Neuronal stem cell (in vitro differentiated cells): ENCODE measurements around the gene CPNE9.

Experiments
- DNase-seq: peaks from one replicate; pipeline ENCODE4 v3.0.0-alpha.2; 2013; ENCODE audit warnings: low spot score
- H2AFZ ChIP-seq: one replicate; pipeline ENCODE4 v1.6.1; 2013; ENCODE audit warnings: mild to moderate bottlenecking, low read length, inconsistent platforms
- H2AK5ac ChIP-seq: 2 replicates; pipeline ENCODE4 v1.6.1; 2013; ENCODE audit warnings: low read depth, mild to moderate bottlenecking, inconsistent platforms, low read length, moderate library complexity, mixed read lengths
- H2BK120ac ChIP-seq: 2 replicates; pipeline ENCODE4 v1.6.1; 2013; ENCODE audit warnings: low read depth, mild to moderate bottlenecking, inconsistent platforms, low read length, moderate library complexity, mixed read lengths
- H2BK12ac ChIP-seq: one replicate; pipeline ENCODE4 v1.6.1; 2013; ENCODE audit warnings: low read length, inconsistent platforms
- H2BK15ac ChIP-seq: 2 replicates; pipeline ENCODE4 v1.6.1; 2013; ENCODE audit warnings: mild to moderate bottlenecking, low read length, inconsistent platforms, mixed read lengths
- H2BK5ac ChIP-seq: one replicate; pipeline ENCODE4 v1.6.1; 2013; ENCODE audit warnings: inconsistent platforms, mild to moderate bottlenecking, low read length, moderate library complexity
- H3K14ac ChIP-seq: one replicate; pipeline ENCODE4 v1.6.1; 2013; ENCODE audit warnings: low read length, inconsistent platforms
- H3K18ac ChIP-seq: 2 replicates; pipeline ENCODE4 v1.6.1; 2013; ENCODE audit warnings: low read length, inconsistent platforms
- H3K23ac ChIP-seq: 2 replicates; pipeline ENCODE4 v1.6.1; 2013; ENCODE audit warnings: low read depth, mild to moderate bottlenecking, mixed read lengths, low read length, inconsistent platforms; ENCODE audit not compliant: poor library complexity
- H3K27ac ChIP-seq: replicated peaks from 3 replicates; pipeline ENCODE4 v1.5.1; 2013; ENCODE audit warnings: low read length, inconsistent platforms
- H3K27me3 ChIP-seq, 3 experiments: 2 replicates each; pipeline ENCODE4 v1.6.1; 2013; ENCODE audit warnings: low read length in 3 of 3, mild to moderate bottlenecking in 2 of 3, inconsistent platforms in 1 of 3, low read depth in 1 of 3, mixed read lengths in 1 of 3, moderate library complexity in 1 of 3; ENCODE audit not compliant: control insufficient read depth in 3 of 3, insufficient read depth in 3 of 3
- H3K36me3 ChIP-seq, 2 donors: replicated peaks in 1 of 2; 2 replicates each; pipeline ENCODE4 v1.6.1; 2013; ENCODE audit warnings: low read length in 2 of 2; ENCODE audit not compliant: control insufficient read depth in 2 of 2, insufficient read depth in 2 of 2
- H3K4ac ChIP-seq: 2 replicates; pipeline ENCODE4 v1.6.1; 2013; ENCODE audit warnings: inconsistent platforms, mild to moderate bottlenecking, low read length, moderate library complexity
- H3K4me1 ChIP-seq, 2 donors: 1 replicate in 1 of 2; 2 replicates in 1 of 2; pipeline ENCODE4 v1.6.1; 2013; ENCODE audit warnings: low read length in 2 of 2, low read depth in 1 of 2; ENCODE audit not compliant: control insufficient read depth in 2 of 2, insufficient read depth in 1 of 2
- H3K4me2 ChIP-seq: one replicate; pipeline ENCODE4 v1.6.1; 2013; ENCODE audit warnings: mild to moderate bottlenecking, low read length, inconsistent platforms; ENCODE audit not compliant: insufficient read depth, poor library complexity, severe bottlenecking
- H3K4me3 ChIP-seq, 2 donors: 2 replicates each; pipeline ENCODE4 v1.5.1; 2013; ENCODE audit warnings: low read length in 2 of 2, mild to moderate bottlenecking in 2 of 2, inconsistent platforms in 1 of 2, moderate library complexity in 1 of 2
- H3K79me1 ChIP-seq: one replicate; pipeline ENCODE4 v1.6.1; 2013; ENCODE audit warnings: low read depth, mild to moderate bottlenecking, inconsistent platforms, low read length, moderate library complexity
- H3K9ac ChIP-seq: one replicate; pipeline ENCODE4 v1.6.1; 2013; ENCODE audit warnings: mild to moderate bottlenecking, low read depth, low read length, inconsistent platforms; ENCODE audit not compliant: poor library complexity
- H3K9me3 ChIP-seq, 2 donors: replicated peaks in 1 of 2; 2 replicates each; pipeline versions ENCODE3 to v1.6.1; 2013; ENCODE audit warnings: low read length in 2 of 2, mild to moderate bottlenecking in 2 of 2, inconsistent platforms in 1 of 2, low read depth in 1 of 2, mixed read lengths in 1 of 2, moderate library complexity in 1 of 2; ENCODE audit not compliant: control insufficient read depth in 2 of 2, insufficient read depth in 1 of 2
- H4K8ac ChIP-seq: one replicate; pipeline ENCODE4 v1.6.1; 2013; ENCODE audit warnings: low read depth, mild to moderate bottlenecking, inconsistent platforms, low read length, moderate library complexity
- H4K91ac ChIP-seq: one replicate; pipeline ENCODE4 v1.6.1; 2013; ENCODE audit warnings: low read length, low read depth, mild to moderate bottlenecking, inconsistent platforms; ENCODE audit not compliant: poor library complexity
- WGBS, 2 donors: extraction: QIAGEN DNeasy Blood & Tissue Kit; methylation state at CpG; one replicate each; pipeline ENCODE4 v1.1.7; 2013; ENCODE audit warnings: missing lambda C conversion rate in 2 of 2, mixed read lengths in 1 of 2; ENCODE audit not compliant: insufficient read length in 2 of 2, insufficient replicate concordance in 1 of 2; ENCODE audit errors: extremely low coverage in 2 of 2; 5-methylcytosine and 5-hydroxymethylcytosine counted together

Gene CPNE9

DNA sequence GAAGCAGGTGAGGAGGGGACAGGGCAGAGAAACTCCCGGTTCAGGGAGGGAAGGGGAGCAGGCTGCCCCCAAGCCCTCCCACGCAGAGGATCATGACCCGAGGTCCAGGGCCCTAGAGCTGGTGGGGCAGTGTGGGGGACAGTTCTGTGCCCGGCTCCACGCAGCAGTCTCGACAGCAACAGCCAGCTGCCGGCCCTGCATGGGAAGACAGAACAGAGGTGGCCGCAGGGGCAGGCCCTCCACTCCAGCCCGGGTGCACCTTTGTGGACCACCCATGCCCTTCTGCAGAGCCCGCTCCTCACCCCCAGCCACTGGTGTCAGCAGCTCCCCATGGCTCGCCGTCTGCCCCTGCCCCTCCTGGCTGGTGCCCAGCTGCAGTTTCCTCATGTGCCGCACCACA, 53.8 kb downstream of the CPNE9 start:
- no peak overlapping the region for H2BK5ac ChIP-seq
- H2AFZ ChIP-seq = no peak overlapping the region
- no peak overlapping the region for H2BK15ac ChIP-seq
- no peak overlapping the region for H2AK5ac ChIP-seq
- H4K8ac ChIP-seq = peak overlapping the region; percentile 43
- H3K79me1 ChIP-seq = peaks cover 6% of the 10 kb centered on the region
- H3K23ac ChIP-seq = no peak overlapping the region
- H3K4me1 ChIP-seq = no peaks in the 10 kb centered on the region
- DNase-seq = no peak
- no peak overlapping the region for H2BK120ac ChIP-seq
- no peak overlapping the region for H3K4me3 ChIP-seq
- H3K27ac ChIP-seq = no peak overlapping the region
- no peak overlapping the region for H4K91ac ChIP-seq
- peaks cover 39 to 89% of the 10 kb centered on the region in 2 donors for H3K36me3 ChIP-seq
- peaks cover 0 to 2% of the 10 kb centered on the region in 2 donors for H3K9me3 ChIP-seq
- no CpG with 5 or more reads among the region's 13 CpGs for WGBS, 2 donors
- H3K4ac ChIP-seq = no peak overlapping the region
- no peaks in the 10 kb centered on the region for H3K27me3 ChIP-seq
- no peak overlapping the region for H2BK12ac ChIP-seq
- H3K18ac ChIP-seq = no peak overlapping the region
- no peak overlapping the region for H3K14ac ChIP-seq
- no peak overlapping the region for H3K4me2 ChIP-seq
- H3K9ac ChIP-seq = no peak overlapping the region

DNA sequence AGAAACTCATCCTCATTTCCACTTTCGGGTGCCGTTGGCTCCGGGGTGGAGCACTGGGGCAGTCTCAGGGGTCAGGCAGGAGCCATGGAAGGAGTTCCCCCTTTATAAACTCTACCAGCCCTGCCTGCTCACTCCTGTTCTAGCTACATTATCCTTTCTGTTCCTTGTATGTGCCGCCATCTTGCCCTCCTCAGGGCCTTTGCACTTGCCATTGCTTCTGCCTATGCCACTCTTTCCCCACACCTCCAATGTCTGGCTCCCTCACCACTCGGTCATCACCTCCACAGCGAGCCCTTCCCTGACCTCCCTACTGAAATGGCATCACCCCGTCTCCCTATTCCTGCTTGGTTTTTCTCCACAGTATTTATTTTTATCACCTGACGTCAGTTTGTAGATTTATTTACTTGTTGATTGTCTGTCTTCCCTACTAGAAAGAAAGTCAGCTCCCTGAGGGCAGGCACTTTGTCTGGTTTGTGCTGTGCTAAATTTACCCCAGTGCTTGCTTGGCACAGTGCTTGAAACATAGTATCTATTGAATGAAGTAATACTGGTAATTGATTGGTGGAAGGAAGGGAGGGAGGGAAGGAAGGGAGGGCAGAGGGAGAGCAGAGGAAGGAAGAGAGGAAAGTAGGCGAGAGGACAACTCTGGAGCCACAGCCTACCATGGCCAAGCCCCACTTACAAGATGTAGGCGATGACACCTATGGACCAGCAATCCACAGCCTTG, 57.3 kb downstream of the CPNE9 start:
- Histone ChIP-seq H3K9ac (no peak overlapping the region), H3K4me2 (no peak overlapping the region), H2BK5ac (no peak overlapping the region), H4K8ac (no peak overlapping the region), H3K4me1 (peaks cover 0 to 2% of the 10 kb centered on the region in 2 donors), H3K9me3 (peaks cover 0 to 3% of the 10 kb centered on the region in 2 donors), H3K27me3 (no peaks in the 10 kb centered on the region), H3K14ac (no peak overlapping the region), H3K18ac (no peak overlapping the region), H2BK120ac (no peak overlapping the region), H2BK12ac (no peak overlapping the region), H2AK5ac (no peak overlapping the region), H2AFZ (no peak overlapping the region), H3K4me3 (no peak overlapping the region), H3K79me1 (peaks cover 5% of the 10 kb centered on the region), H3K4ac (no peak overlapping the region), H3K27ac (no peak overlapping the region), H2BK15ac (no peak overlapping the region), H3K36me3 (peaks cover 39 to 80% of the 10 kb centered on the region in 2 donors), H3K23ac (no peak overlapping the region), H4K91ac (no peak overlapping the region)
- no CpG with 5 or more reads among the region's 10 CpGs for WGBS, 2 donors
- DNase-seq = no peak

DNA sequence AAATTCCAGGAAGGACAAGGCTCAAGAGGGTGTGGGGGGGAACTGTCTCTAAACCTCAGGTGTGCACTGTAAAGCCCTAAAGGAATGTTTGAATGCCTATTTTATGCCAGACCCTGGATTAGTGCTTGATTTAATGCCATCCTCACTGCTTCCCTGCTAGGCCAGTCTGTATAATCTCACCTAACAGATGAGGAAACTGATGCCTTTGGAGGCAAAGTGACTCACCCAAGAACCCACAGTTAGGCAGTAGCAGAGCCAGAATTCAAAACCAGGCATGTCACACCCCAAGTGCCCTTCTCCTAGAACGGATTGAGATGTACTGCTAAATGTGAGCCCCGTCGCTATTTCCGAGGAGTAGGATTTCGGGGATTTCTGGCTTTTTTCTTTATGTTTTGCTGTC, 58.3 kb downstream of the CPNE9 start:
- Histone ChIP-seq H3K4me2 (no peak overlapping the region), H3K27ac (no peak overlapping the region), H3K9me3 (peaks cover 0 to 3% of the 10 kb centered on the region in 2 donors), H4K91ac (no peak overlapping the region), H3K4me1 (peaks cover 0 to 3% of the 10 kb centered on the region in 2 donors), H3K14ac (no peak overlapping the region), H3K4ac (no peak overlapping the region), H3K79me1 (peaks cover 2% of the 10 kb centered on the region), H2AFZ (no peak overlapping the region), H3K4me3 (no peak overlapping the region), H2BK15ac (no peak overlapping the region), H3K27me3 (no peaks in the 10 kb centered on the region), H2BK12ac (no peak overlapping the region), H3K23ac (no peak overlapping the region), H4K8ac (no peak overlapping the region), H2BK120ac (no peak overlapping the region), H3K18ac (no peak overlapping the region), H2BK5ac (no peak overlapping the region), H2AK5ac (no peak overlapping the region), H3K9ac (no peak overlapping the region), H3K36me3 (peaks cover 34 to 72% of the 10 kb centered on the region in 2 donors)
- DNase-seq = no peak
- no CpG with 5 or more reads among the region's 5 CpGs for whole genome bisulfite sequencing, 2 donors

DNA sequence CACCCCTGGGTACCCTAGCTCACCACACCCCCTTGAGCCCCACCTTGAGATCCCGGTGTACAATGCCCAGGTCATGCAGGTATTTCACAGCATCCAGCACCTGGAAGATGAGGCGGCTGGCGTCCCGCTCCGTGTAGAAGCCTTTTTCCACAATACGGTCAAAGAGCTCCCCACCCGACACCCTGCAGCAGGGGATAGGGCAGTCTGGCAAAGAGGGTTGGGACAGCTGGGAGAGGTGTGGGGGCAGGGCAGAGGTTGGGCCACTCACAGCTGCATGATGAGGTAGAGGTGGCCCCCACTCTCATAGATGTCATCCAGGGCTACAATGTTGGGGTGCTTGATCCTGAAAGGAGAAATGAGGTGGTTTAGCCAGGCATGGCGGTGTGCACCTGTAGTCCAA, 59.2 kb downstream of the CPNE9 start:
- Histone ChIP-seq H3K27me3 (no peaks in the 10 kb centered on the region), H3K18ac (no peak overlapping the region), H2BK120ac (no peak overlapping the region), H3K14ac (no peak overlapping the region), H4K8ac (no peak overlapping the region), H3K36me3 (peaks cover 29 to 68% of the 10 kb centered on the region in 2 donors), H3K23ac (no peak overlapping the region), H3K4ac (no peak overlapping the region), H2AFZ (no peak overlapping the region), H3K4me2 (no peak overlapping the region), H3K9ac (no peak overlapping the region), H2BK5ac (no peak overlapping the region), H4K91ac (no peak overlapping the region), H3K27ac (no peak overlapping the region), H2AK5ac (no peak overlapping the region), H3K79me1 (no peaks in the 10 kb centered on the region), H2BK12ac (no peak overlapping the region), H3K9me3 (peaks cover 0 to 3% of the 10 kb centered on the region in 2 donors), H2BK15ac (no peak overlapping the region), H3K4me3 (no peak overlapping the region), H3K4me1 (peaks cover 0 to 3% of the 10 kb centered on the region in 2 donors)
- no peak for DNase-seq
- WGBS, 2 donors = no CpG with 5 or more reads among the region's 8 CpGs
